AG10803 (cell line): Measurements from ENCODE around the gene FBXO21.
"Not testable (repeated sequence)": the region's sequence is repeated elsewhere in the genome, so short reads cannot be mapped to it uniquely, and the experiment has no call there.

ENCODE experiments used
- DNase-seq: peaks from one replicate; pipeline ENCODE4 v3.0.0; 2010; ENCODE audit warnings: low read depth
- H3K4me3 ChIP-seq: 2 replicates; pipeline ENCODE4 v1.5.1; 2011; ENCODE audit warnings: mild to moderate bottlenecking, low read length, control low read depth
- TF ChIP-seq, protein P1 (sequence below): conservative IDR thresholded peaks from 2 replicates; pipeline ENCODE4 v1.5.1; 2011; ENCODE audit warnings: mild to moderate bottlenecking, low read length, control low read depth, inconsistent platforms

FBXO21 gene

DNA sequence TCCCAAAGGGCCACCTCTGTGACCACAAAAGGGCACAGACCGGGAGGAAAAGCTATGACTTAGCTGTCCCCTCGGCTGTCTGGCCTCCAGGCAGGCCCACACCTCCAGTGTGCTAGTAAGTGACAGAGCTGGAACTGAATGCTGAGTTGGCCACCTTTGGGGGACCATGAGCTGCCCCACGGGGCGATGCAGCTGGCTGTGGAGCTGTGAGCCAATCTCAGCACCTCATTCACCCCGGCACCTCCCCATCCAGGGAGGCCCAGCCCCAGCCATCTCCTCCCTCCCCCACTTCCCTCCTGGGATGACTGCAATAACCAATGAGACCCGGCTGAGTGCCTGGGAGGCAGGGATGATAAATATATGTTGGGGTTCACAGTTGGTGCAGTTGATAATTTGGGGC is 78.9 kb downstream of the FBXO21 start:
- H3K4me3 ChIP-seq = no peak overlapping the region
- no peak for DNase-seq
- TF ChIP-seq, protein P1, sequence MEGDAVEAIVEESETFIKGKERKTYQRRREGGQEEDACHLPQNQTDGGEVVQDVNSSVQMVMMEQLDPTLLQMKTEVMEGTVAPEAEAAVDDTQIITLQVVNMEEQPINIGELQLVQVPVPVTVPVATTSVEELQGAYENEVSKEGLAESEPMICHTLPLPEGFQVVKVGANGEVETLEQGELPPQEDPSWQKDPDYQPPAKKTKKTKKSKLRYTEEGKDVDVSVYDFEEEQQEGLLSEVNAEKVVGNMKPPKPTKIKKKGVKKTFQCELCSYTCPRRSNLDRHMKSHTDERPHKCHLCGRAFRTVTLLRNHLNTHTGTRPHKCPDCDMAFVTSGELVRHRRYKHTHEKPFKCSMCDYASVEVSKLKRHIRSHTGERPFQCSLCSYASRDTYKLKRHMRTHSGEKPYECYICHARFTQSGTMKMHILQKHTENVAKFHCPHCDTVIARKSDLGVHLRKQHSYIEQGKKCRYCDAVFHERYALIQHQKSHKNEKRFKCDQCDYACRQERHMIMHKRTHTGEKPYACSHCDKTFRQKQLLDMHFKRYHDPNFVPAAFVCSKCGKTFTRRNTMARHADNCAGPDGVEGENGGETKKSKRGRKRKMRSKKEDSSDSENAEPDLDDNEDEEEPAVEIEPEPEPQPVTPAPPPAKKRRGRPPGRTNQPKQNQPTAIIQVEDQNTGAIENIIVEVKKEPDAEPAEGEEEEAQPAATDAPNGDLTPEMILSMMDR = no peak

DNA sequence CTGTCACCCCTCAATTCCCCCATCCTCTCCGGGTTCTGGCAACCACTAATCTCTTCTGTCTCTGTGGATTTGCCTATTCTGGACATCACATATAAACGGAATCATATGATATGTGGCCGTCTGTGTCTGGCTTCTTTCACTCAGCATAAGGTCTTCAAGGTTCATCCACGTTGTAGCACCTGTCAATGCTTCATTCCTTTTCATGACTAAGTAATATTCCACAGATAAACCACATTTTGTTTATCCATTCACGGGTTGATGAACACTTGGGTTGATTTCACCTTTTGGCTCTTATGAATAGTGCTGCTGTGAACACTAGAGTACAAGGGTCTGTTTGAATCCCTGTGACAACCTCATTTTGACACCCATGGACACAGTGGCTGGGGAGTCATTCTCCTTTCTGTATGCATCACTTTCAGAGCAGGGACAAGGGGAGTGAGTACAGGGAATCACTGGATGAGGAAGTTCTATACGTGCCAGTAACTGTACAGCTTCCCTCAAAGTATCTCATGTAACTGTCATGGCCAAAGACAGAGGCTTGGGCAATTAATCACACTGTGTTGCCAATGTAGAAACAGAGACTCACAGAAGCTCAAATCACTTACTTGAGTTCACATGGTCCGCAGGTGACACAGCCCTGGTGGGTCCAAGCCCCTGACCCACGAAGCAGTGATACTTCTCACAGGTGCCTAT is 80.2 kb downstream of the FBXO21 start:
- TF ChIP-seq, protein P1 = no peak
- no peak for DNase-seq
- no peak overlapping the region for H3K4me3 ChIP-seq

DNA sequence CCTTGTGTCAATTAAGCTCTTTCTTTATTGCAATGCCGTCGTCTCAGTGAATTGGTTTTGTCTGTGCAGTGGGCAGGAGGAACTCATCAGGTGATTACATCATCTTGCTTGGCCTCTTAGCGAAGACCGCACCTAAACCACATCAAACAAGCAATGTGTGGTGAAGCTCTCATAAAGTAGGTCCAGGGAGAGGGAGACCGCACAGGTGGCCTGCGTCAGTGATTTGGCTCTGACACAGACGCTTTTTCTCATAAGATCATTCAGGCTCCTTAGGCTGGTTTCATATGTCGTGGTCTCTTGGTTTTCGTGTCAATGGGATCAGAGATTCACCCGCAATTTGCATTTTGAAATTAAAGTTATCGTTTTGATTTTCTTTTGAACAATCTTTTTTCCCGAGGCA is 84.4 kb downstream of the FBXO21 start:
- H3K4me3 ChIP-seq = no peak overlapping the region
- TF ChIP-seq, protein P1 = no peak
- DNase-seq = no peak

DNA sequence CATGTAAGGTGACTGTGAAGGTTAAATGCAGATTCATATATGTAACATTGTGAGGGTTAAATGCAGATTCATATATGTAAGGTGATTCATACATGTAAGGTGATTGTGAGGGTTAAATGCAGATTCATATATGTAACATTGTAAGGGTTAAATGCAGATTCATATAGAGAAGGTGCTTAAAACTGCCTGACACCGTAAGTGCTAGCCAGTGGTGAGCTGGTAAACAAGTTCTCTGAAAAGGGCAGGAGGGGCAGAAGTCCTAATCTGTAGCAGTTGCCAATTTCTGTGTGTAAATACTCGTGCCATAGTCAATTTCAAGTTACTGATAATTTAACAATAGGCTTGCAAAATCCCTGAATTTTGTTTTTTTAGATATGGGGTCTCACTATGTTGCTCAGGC is 86.3 kb downstream of the FBXO21 start:
- not testable (repeated sequence) for DNase-seq, H3K4me3 ChIP-seq

DNA sequence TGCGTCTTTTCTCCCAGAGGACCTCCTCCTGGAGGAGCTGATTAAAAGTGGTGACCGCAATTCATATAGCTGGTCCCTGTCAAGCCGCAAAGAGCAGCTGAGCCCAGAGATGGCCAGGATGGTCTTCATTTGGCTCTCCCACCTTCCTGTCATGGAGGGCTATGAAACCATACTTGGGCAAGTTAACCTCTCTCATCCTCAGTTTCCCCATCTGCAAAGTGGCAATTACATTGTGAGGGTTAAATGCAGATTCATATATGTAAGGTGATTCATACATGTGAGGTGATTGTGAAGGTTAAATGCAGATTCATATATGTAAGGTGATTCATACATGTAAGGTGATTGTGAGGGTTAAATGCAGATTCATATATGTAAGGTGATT is 87.5 kb downstream of the FBXO21 start:
- TF ChIP-seq, protein P1 = no peak
- H3K4me3 ChIP-seq = no peak overlapping the region
- DNase-seq = no peak

DNA sequence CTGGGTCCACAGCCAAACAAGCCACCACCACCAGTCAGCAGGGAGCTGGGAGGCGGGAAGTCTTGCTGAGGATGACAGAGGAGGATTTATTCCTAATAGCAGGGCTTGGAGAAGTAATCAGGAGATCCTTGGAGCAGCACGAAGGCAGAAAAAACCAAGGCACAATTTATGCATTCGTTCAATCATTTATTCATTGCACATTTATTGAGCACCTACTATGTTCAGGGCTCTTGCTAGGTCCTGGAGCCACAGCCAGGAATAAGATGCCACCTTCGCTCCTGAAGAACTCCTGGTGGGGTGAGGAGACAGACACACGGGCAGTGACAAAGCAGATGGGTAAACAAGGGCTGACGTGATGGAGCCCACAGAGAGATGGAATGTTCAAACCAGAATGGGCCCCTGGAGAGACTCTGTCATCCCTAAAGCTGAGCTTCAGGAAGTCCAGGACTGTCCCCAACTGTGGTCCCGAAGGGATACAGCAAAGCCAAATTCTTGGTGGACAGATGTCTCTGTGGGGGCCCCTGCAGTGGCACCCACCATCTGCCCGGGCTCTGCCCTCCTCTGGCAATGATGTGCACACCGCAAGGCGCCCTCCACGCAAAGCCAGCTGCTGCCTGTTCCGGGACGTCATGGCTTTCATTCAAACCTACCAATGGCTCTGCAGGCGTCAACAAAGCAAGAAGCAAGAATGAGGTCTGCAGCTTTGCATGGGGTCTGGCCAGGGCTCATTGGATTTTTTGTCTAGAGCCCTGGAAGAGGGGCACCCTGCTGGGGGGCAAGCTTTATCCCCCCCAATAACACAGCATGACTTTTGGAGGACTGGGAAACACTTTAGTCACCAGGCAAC is 88.1 kb downstream of the FBXO21 start:
- H3K4me3 ChIP-seq = no peak overlapping the region
- TF ChIP-seq, protein P1 = no peak
- DNase-seq = no peak

DNA sequence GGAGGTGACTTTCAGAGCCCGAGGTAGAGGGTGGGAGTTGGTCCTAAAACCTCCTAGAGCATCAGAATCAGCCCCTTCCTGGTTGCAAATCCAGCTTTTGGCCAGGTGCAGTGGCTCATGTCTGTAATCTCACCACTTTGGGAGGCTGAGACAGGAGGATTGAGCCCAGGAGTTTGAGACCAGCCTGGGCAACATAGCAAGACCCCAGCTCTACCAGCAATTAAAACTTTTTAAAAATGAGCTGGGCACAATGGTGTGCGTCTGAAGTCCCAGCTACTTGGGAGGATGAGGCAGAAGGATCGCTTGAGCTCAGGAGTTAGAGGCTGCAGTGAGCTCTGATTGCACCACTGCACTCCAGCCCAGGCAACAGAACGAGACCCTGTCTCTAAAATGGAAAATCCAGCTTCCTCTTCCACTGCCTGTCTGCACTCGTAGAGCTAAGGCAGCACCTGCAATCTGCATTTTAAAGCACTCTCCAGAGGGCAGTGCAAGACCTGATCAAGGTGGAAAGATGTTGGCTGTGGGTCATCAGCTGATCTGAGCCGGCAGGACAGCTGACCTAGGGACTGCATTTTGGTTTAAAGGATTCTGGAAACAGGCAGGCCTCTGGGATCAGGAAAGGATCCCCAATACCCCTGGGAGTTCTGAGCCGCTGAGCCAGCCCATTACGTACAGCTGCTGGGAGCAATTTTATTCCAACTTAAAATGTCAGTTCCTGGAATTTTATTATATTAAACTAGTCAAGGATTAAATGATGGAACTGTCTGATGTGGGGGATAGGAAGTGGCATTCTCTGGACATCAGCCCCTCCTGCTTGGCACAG is 89.2 kb downstream of the FBXO21 start:
- H3K4me3 ChIP-seq = no peak overlapping the region
- DNase-seq = no peak

More for the DNA sequence above, 89.2 kb downstream of the FBXO21 start:
- TF ChIP-seq, protein P1 = no peak
